Germinal center (tissue), 1 donor: ENCODE results near the gene PITX3.

ENCODE experiments used
- DNase-seq: peaks from one replicate; pipeline ENCODE4 v3.0.0; 2012; ENCODE audit warnings: mixed read lengths, low spot score

The PITX3 gene

DNA sequence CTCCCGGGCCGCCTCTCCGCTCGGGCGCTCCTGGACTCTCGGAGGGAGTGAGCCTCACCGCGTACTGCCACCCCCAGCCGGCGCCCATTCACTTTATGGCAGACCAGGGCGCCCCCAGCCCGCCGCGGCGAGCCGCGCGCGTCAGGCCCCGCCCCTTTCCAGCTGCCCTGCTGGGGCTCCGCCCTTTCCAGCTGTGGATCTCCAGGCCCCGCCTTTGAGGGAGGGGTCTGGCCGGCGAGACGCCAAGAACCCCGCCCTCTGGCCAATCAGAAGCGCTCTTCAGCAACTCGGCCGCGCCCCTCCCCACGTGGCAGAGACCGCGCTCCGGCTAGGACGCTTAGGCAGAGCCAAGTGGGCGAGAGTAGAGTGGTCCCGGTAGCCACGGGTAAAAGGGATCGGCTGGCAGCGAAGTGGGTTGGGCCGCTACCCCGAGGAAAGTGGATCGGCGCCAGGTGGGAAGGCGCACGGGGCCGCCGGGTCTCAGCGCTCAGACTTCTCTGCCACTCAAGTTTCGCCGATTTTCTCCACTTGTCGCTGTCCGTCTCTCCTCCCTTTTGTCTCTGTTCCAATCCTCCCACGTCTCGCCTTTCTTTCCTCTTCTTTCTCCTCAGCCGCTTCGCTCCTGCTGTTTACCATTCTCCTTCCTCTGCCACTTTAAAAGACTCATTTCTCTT lies at the start of gene PITX3:
TSS of gene PITX3 (minus strand) at position 69 of the 674 bp plus-strand sequence. CDS start 9,432 bp downstream, outside the sequence.
- peak; percentile 97 for DNase-seq

DNA sequence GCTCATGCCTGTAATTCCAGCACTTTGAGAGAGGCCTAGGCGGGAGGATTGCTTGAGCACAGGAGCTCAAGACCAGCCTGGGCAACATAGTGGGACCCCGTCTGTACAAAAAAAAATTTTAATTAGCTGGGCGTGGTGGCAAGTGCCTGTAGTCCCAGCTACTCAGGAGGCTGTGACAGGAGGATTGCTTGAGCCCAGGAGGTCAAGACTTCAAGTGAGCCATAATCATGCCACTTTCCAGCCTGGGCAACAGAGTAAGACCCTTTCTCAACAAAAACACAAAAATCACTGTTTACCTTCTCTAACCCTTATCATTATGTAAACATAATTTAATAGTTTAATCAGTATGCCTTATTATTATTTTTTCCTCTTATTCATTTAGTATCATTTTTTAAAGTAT lies 48.5 kb upstream of the PITX3 start:
- no peak for DNase-seq

DNA sequence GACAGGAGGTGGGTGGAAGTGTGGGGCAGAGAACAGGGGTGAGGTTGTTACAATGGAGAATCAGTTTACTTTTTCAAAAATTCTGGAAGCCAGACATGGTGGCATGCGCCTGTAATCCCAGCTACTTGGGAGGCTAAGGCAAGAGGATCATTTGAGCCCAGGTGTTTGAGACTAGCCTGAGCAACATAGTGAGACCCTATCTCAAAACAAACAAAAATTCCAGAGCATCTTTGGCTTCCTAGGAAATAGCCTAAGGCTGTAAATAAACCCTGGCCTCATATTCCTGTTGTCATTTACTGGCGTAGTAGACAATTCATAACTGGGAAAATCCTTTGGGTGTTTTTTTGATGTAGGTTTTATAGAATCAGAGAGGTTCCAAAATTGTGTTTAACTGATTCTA lies 48.0 kb upstream of the PITX3 start:
- DNase-seq = no peak

DNA sequence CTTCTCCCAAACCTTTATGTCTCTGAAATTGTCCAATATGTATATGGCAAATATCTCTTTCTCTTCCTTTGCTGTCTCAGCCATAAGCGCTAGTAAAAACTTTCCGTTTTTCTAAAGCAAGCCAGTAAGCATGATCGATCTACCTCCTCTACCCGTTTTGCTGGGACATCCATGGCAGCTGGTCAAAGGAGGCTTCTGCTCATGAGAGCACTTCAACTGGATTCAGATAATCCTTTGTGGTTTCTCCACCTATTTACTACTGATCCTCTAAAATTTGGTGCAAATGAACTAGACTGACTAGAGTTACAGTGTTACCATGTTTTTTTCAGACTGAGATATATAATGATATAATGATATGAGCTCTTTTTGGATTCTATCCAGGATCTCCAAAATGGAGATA lies 46.7 kb upstream of the PITX3 start:
- no peak for DNase-seq

DNA sequence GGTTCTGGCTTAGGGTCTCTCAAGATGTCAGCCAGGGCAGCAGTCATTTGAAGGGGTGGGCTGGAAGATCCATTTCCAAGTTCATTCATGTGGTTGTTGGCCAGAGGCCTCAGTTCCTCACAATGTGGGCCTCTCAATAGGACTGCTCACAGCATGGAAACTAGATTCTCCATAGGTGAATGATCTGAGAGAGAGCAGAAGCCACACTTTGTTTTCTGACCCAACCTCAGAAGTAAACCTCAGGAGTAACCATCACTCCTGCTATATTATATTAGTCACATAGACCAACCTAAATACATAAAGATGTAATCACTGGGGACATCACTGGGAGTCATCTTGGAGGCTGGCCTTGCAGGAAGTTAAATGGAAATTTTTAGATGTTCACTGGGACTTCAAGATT lies 46.2 kb upstream of the PITX3 start:
- no peak for DNase-seq

DNA sequence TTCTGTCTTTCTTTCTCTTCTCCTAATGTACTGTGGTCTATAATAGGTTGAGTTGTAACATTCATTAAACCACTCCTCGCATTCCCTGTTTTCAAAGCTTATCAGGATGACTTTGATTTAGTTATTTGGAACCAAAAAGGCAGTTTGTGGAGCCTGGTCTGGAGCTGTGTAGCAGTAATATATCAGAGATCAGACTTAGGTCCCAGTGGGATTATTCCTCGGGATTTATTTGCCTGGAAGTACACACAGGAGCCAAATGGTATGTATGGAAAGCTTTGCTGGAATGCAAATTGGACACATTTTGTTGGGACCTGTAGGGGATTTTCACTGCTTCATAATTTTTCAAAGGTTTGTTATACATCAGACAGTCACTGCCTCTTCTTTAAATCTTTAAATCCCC lies 44.9 kb upstream of the PITX3 start:
- DNase-seq = no peak

DNA sequence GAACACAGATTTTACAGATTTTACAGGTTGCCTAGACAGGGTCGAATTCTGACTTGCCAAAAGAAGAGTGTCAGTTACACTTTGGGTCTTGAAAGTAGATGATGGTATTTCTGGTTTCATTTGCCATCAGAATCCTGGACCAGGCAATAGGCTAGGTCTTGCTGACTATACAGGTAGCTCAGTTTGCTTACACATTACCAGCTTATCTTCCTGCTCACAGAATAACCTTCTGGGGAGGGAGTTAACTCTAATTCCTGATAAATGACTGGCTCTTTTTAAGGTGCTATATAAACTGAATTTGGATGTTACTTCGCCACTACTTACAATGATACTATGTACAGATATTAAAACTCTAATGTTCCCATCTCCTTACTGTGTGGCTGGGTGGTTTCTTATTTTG lies 43.8 kb upstream of the PITX3 start:
- DNase-seq = no peak

DNA sequence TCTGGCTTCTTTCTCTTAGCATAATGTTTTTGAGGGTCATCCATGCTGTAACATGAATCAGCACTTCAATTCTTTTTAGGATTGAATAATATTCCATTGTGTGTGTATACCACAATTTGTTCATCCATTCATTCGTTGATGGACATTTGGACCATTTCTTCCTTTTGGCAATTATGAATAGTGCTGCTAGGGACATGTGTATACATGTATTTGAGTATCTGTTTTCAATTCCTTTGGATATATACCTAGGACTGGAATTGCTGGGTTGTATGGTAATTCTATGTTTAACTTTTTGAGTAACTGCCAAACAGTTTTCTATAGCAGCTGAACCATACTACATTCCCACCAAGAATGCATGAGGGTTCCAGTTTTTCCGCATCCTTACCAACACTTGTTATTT lies 43.2 kb upstream of the PITX3 start:
- no peak for DNase-seq

DNA sequence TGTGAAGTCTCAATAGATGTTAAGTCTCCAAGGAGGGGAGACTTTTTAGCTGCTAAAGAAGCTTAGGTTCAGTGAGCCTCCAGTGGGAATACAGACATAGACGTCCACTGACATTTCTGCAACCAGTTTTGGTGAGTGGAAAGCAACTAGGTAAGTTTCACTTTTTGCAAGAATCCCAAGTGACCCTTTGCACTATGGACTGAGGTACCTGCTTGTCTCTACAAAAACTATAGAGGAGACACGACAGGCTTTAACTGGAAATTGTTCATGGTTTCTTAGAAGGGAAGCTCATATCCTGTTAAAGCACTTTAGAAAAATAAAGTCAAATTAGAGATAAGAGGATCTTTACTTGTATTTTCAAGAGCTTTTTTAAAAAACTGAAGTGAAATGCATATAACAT lies 42.6 kb upstream of the PITX3 start:
- no peak for DNase-seq

DNA sequence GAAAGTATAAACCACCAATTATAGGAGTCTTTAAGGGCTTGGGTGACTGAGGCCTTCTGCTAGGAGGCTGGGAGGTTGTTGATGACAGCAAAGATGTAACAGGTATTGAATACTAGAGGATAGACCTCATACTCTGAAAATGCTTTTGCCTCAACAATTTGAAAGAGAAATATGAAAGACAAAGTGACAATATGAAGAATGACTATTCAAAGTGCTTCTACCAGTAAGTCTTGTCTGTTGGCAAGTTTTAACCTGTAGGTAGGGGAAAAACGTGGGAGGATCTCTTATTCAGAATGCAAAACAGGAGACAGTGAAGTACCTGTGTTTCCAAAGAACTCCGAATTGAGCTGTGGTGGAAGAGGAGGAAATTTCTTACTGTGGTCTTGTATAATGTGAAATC lies 42.2 kb upstream of the PITX3 start:
- no peak for DNase-seq

DNA sequence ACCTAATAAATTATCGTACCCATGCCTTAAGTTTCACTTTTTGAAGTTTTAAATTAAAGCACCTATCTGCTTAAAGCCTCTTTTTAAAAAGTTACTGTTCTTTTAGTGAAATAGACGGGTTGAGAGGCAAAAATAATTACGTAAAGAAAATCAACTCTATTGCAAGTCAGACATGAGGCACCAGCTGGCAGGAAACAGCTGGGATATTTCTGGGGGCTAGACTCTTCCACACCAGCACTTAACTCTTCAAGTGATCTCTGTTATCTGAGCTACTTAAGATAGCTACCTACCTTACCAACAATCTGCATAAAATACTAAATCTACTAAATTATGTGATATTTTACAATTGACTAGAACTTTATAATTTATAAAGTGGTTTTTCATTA lies 39.8 kb upstream of the PITX3 start:
- DNase-seq = no peak

DNA sequence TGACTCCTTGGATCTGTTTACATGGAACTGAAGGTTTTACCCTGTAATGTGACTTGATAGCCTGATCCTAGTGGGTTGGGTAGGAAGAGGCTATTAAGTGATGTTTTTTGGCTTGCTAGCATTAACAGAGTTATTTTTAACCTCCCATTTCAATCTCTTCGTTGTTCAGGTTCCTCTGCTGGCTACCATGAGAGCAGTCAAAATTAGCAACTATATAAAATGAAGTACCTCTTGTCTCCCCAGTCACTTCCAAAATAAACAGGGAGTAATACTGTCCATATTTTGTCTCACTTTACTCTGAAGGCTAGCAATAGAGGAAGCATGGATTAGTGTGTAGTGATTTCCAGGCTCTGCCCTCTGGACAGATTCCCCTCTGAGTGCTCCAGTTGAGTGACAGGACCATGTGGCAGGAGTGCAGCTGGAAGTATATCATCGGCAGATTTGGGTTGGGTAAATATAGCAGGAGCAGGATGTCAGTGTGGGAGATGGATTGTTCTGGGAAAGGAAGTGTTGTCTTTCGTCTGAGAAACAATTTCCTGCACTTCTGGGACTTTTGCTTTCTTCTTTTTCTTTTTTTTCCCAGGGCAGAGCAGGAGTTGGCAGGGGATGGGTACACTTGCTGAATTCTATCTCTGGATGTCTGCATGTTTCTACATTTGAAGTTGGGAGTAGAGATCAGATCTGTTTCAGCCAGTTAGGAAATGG lies 39.2 kb upstream of the PITX3 start:
- no peak for DNase-seq

DNA sequence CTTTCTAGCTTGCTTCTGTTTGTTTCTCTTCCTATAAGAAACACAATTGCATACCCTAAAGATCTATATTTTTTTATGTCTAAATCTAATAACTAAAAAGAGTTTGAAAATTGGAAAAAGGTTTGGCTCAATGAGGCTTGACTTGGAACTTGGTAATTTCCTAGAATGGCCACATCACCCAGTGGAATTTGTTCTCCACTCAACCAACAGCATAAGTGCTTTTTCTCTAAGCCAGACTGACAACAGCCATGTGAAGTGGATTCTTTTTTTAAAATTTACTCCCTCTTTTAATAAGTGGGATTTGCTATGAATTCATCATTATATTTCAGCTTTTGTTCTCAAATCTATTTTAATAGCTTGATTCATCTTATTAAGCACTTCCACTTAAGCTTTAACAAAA lies 37.8 kb upstream of the PITX3 start:
- no peak for DNase-seq

DNA sequence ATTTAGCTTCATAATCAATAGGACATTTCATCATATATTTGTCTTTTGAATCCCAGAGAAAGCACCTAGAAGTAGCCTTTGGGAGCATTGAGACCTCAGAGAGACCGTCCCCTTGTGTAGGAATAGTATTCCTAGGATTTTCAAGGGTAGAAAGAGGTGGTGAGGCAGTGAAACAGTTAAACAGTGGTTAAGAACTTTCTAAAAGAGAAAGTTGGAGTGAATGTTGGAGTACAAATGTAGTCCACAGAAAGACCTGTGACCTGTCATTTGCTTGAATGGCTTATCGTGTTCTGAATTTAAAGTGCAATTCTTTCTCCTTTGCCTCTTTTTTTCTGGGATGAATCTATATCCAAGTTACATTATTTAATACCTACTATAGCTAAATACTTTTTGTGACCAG lies 34.0 kb upstream of the PITX3 start:
- no peak for DNase-seq

DNA sequence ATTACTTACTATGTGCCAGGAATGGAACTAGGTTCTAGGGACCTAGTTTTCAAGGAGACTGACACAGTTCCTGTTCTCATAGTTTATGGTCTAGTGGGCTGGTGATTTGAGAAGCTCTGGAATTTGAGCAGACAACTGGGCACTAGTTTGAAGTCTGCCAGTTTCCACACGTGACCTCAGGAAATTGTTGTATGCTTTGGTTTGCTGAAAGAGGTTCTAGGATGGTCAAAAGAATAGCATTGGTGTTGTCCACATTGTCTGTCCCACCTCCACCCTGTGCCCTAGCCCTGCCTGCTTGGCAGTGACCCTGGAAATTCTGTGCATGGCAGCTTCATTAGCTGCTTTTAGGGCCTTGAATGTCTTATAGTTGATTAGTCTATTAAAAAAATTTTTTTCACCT lies 32.8 kb upstream of the PITX3 start:
- DNase-seq = no peak

DNA sequence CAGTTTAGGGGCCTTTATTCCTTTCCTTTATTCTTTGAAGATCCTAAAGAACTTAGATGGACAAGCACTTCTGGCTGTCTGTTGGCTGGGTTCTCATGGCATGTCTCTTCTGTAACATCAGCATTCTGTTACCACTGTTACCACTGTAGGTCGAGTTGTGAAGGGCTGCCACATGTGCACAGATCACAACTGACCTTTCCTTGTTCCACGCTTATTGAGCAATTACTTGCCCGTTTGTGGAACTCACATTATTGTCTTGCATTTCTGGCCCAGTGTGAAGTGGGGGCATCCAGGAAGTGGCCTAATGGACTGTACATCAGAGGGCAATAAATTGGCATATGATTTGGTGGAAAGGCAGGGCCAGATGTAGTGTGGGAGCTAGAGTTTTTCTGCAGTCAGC lies 27.7 kb upstream of the PITX3 start:
- no peak for DNase-seq

DNA sequence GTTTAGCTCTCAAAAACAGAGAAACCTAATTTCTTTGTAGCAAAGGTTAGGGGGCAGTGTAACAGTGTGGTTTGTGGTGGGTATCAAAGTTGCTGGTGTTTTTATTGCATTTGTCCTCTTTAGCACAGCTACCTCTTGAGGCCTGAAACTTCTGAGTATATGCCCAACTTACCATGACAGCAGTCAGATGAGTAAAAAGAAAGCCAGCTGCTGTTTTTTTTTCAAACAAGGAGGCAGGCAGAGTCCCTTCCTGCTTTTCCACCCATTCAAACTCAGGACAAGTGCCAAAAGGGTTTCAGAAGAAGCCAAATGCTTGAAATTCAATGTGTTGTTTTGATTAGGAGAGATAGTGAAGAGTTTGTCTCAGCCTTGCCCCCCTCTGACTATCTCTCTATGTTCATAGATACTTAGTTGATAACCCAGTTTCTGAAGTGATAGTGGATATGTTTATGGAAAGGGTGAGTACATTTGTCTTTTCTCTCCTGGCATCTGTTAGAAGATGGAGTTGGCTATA lies 27.1 kb upstream of the PITX3 start:
- no peak for DNase-seq

DNA sequence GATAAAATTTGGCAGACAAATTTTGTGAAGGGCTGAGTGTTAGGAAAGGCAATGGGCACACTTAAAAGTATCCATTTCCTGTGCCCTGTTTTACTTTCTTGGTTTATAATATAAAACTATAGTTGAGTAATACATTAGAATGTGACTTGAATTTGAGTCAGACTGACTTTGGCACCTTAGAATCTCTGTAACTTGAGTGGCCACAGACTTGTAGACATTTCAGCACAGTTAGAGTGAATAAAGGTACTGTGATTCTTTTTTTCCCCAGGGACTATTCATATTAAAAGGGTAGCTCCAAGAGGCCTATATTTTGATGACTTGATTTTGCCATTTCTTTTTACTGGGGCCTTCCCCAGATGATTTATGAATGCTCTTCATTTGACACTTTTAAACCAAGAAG lies 26.4 kb upstream of the PITX3 start:
- no peak for DNase-seq

DNA sequence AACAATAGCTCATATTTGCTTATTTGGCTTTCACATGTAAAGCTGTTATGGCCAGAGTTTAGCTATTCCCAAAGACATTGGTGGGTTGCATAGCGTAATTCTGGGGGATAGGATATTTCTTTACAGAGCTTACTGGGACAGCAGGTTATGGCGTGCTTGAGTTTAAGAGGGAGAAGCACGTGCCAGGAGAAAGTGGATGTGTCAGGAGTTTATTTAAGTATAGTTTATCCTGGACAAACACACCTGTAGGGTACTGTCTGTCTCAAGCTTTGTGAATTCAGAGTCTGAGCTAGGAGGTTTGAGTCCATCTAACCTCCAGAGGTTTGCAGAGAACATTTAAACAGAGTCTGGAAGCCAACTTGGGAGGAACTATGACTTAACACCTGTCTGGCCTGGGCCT lies 25.4 kb upstream of the PITX3 start:
- no peak for DNase-seq

DNA sequence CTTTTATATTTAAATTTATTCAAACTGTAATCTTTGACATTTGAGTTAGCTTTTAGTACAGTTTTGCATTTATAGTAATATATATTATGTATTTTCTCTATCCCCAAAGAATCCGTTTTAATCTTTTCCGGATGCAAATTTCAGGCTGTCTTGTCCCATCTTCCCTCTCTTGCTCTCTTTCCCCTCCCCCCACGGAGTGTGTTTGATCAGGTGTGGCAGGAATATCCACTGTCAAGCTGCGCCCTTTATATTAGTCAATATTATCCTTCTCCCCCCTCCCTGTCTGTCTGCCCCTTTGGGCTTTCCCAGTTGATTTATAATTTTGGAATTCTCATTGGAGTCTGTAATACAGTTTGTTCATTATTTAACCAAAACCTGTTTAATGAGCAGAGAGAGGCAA lies 23.1 kb upstream of the PITX3 start:
- no peak for DNase-seq

DNA sequence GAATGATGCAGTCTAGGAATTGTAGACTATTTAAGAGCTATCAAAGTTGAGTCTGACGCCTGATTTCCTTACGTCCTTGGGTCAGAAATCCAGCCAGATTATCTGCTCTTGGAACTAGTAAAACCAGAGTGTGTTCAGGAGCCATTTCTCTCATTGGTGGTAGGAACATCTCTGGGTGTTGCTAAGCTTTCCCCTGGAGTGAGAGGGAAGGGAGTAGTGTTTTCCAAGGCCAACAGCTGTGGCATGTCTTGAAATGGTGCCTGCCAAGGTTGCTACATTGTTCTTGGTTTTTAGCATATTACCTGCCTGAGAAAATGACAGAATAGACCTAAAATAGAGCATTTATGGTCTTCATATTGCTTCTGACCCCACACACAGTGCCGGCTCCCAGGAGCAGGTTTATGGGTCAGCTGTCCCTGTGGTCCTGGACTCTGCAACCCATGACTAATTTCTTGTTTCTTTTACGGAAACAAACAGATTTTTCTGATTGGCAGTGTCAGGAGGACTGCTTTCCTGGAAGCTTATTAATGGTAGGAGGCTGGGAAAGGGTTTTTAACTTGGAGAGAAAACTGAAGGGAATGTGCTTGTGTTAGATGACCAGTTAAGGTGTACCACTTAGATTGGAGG lies 21.5 kb upstream of the PITX3 start:
- no peak for DNase-seq

DNA sequence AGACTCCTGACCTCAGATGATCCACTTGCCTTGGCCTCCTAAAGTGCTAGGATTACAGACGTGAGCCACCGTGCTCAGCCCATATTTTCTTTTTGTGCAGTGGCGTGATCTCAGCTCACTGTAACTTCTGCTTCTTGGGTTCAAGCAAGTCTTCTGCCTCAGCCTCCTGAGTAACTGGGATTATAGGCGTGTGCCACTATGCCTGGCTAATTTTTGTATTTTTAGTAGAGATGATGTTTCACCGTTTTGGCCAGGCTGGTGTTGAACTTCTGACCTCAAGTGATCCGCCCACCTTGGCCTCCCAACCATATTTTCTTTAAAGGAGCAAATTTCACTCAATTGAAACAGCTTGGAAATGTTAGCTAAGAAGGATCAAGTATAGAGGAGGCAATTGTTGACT lies 20.5 kb upstream of the PITX3 start:
- no peak for DNase-seq

DNA sequence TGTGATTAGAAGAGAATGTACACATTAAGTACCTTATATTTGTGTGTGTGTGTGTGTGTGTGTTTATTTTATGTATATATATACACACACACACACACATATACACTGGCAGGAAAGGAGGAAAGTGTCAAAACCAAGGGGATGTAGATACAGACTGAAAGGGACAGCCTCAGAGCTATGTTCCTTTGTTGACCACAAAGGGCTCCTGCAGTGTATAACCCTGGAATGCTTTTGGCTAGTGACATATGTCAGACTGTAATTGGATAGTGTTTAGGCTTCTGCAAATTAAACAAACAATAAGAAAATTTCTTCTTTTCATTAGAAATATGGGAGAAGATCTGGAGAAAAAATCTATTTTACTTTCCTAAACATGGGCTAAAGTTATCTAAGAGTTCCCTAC lies 19.9 kb upstream of the PITX3 start:
- DNase-seq = no peak

DNA sequence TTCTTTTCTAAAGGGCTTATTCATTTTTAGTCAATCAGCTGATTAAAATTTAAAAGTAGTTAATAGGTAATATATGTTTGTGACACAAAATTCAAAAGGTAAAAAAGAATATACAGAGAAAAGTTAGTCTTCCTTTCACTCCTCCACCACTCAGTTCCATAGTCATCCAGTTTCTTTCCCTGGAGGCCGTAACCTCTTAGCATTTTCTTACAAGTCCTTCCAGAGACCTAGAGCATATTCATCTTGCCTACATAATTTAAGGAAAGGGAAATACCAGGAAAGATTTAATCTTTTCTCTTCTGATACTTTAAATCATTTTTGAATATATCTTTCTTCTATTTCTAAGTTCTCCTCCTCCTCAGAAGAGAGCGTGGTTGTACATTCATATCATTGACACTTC lies 14.1 kb upstream of the PITX3 start:
- no peak for DNase-seq
